GM18498 (cell line): ENCODE measurements around the gene RTN4R.
A peak's percentile ranks its signal among the peaks of the same experiment; 100 is the strongest.
"Not testable (repeated sequence)": the region's sequence is repeated elsewhere in the genome, so short reads cannot be mapped to it uniquely, and the experiment has no call there.

Experiments
- ATAC-seq: cut with Tn5 transposase; IDR thresholded peaks from one replicate; pipeline ENCODE4 v1.9.1; 2021; ENCODE audit warnings: mild to moderate bottlenecking, moderate library complexity; ENCODE audit not compliant: unreplicated experiment

The RTN4R gene

DNA sequence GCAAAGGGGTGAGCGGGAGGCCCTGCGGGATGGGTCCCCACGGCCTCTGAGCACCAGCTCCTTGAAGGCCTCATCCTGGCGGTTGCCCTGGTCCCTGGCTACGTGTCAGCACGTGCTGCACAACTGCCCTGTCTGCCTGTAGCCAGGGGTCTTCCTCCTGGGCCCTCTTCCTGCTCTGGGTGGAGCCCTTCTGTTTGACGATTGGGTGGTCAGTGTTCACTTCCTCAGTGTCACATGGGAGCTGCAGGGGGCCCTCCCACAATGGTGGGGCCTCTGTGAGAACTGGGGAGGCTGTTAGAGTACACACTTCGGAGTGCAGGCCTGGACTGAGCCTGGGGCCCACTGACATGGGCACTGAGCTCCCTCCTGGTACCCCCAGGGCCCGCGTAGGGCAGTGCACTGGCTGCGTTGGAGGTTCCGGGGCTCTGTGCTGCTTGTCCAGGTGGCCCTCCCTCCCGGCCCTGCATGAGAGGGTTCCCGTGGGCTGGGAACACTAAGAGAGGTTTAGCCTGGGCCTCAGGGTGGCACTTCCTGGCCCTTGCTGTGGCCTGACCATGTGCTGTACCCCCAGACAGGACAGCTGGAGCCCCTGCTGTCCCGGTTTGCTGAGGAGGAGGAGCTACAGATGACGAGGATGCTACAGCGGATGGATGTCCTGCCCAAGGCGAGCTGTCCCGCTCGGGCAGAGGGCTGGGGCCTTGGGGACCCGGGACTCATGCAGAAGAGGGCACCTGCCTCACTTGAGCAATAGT, 38.0 kb upstream of the RTN4R start:
- no peak for ATAC-seq

DNA sequence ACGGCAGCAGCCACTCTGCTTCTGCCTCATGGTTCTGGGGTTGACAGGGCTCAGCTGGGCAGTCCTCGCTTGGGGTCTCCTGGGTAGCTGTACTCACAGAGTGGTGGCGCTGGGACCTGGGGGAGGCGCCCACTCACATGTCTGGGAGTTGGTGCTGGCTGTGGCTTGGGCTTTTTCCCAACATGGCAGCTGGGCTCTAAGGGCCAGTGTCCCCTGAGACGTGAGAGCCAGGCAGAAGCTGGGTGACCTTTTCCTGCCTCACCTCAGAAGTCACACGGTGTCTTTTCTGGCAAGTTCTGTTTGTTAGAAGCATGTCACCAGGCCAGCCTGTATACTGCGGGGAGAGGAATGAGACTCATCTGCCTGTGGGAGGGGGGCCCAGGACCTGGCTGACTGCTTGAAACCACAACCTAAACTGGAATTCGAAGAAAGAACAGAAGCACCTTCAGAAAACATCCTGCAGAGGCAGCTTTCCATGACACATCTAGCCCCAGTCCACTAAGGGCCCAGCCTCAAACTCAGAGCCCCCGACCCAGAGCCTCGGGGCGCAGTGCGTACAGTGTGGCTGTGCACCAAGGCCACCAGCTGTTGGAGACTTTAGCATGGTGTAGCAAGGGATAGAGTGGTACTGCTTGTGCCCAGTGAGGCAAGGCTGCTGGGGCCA, 37.2 kb upstream of the RTN4R start:
- ATAC-seq, result not testable (repeated sequence)

DNA sequence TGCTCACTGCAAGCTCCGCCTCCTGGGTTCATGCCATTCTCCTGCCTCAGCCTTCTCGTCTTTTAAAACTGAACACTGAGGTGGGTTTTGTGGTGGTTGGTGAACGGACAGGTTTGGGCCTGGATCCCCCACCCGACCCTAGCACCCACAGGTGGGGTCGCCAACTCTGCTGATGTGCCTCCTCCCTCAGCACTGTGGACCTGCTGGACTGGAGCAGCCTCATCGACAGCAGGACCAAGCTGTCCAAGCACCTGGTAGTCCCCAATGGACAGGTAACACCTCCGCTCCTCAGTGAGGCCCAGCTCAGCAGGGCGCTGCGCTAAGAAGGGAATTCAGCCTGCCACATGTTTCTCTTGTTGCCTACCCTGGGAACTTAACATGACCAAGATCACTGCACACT, 36.5 kb upstream of the RTN4R start:
- no peak for ATAC-seq

DNA sequence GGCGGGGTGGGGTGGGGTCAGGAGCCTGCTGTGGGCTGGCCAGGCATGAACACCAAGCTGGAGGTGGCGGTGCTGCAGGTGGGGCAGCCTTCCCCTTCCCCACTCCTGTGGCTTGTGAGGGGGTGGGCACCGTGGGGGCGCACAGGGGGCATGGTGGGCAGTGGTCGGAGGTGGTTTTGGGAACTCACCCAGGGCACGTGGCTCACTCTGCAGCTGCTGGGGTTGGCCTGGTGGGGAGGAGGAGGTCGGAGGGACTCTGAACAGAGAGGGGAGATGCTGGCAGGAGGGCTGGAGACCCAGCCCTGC, 35.1 kb upstream of the RTN4R start:
- not testable (repeated sequence) for ATAC-seq

DNA sequence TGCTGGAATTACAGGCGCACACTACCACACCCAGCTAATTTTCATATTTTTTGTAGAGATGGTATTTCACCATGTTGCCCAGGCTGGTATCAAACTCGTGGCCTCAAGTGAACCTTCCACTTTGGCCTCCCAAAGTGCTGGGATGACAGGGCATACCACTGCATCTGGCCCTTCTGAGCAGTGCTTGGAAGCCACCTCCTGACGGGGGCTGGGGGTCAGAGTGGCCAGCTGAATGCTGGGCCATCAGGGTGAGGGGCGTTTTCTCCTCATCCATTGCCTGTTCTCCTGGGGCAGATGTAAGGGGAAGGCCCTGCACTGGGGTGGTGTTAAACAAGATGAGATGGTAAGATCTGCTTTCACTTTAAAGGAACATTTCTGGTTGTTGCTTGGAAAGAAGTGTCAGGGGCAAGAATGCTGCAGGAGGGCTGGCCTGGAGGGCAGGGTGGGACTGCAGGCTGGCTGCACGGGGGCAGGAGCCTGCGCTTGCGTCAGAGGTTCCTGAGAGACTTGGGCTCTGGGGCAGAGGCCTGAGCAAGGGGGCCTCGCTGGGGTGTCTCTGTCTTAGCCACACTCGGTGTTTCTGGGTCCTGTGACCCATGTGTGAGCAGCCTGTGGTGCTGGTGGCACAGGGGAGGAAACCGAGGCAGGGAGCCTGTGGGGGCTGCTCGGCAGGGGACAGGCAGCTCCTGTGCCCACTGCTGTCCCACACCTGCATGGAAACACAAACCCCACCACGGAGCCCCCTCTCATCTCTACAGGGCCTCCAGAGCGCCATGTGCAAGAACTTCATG, 34.5 kb upstream of the RTN4R start:
- ATAC-seq, result no peak

DNA sequence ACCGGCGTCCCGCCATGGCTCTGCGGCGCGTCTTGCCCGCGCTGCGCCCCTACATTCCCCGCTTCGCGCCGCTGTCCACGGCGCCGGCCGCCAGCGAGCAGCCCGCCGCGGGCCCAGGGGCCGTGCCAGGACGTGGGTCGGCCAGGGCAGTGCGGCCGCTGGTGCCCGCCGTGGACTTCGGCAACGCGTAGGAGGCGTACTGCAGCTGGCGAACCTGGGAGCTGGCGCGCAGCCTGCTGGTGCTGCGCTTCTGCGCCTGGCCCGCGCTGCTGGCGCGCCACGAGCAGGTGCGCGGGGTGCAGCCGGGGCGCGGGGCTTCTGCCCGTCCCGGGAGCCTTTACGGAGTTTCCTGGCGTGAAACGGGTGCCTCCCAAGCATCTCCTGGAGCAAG, 31.6 kb upstream of the RTN4R start:
- no peak for ATAC-seq

DNA sequence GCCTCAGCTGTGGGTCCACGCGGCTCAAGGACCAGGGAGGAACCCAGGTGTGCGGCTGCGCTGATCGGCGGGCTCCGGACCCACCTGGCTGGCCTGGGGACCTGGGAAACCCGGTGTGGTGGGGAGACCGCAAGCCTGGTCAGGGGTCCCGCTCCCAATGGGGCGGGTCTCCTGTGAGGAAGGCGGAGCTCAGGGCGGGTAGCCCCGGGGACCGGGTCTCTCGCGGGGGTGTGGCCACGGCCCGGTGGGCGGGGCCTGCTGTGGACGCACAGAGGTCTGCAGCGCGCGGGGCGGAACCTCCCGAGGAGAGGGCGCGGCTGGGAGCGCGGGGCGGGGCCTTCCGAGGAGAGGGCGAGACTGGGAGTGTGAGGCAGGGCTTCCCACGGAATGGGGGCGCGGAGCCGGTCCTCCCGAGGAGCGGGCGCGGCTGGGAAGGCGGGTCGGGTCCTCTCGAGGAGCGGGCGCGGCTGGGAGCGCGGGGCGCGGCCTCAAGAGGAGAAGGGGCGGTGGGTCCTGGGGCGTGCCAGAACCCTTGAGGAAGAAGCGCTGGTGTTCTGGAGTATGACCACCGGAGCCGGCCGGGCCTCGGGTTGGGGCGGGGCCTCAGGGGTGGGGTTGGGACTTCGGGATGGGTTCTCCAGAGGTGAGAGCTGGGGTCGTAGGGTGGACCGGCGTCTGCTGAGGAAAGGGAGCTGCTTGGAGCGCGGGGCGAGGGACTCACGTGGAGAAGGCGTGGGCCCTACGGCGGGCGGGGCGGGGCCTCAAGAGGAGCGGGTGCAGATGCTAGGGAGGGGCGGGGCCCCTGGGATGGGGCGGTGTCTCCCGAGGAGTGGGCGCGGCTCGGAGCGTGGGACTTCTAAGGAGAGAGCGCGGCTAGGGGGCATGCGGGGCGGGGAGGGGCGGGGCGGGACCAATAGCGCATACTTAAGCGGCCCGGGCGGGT, 31.0 kb upstream of the RTN4R start:
- peak; percentile 66 for ATAC-seq

DNA sequence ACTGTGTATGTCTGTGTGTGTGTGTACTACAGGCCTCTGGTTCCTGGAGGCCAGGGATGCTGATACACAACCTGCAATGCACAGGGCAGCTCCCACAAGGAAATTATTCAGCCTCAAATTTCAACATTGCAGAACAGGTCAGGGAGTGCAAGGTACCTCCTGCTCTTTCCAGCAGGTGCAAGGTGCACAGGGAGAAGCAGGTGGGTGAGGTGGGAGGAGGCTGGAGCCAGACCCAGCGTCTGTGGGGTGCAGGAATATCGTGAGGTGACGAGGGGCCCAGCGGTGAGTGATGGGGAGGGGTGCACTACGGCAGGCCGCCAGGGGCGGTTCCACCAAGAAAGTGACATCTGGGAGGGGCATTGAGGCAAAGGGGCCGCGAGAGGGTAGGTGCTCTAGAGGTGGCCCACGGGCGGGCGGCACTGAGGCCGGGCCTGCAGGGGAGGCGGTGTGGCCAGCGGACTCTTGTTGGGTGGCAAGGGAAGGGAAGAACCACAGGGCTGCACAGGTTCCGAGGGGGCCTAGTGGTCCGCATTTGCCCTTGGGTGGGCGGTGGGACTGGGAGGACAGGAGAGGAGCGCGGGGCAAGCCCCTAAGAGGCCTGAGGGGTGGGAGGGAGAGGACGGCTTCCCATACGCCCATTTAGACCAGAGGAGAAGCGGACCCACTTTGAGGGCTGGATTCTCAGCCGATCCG, 30.1 kb upstream of the RTN4R start:
- no peak for ATAC-seq

DNA sequence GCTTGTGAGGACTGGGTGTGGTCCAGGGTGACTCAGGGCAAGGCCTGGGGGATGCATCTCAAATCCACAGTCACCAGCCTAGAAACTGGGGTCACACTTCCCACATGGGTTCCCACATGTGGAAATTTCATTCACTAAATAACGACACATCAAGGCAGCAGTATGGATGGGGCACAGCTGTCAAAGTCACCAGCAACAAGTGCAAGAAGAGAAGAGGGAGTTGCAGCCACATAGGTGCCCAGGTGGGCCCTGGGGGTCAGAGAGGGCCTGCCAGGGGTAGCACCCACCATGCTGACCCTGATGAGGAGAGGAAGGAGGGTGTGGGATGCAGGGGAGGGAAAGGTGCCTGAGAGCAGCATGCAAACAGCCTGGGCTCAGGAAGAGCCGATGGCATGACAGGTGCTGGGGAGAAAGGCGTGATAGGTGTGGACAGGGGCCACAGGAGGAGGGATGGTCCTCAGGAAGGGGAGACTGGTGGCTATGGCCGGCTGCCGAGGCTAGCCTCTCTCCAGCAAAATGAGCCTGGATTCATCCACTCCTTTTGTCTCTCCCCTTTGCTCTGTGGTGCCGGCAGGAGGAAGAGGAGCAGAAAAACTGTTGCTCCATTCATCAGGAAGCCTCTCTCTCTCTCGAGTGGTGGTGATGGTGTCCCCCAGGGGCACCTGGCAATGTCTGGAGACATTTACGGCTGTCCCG, 29.4 kb upstream of the RTN4R start:
- ATAC-seq, result no peak

DNA sequence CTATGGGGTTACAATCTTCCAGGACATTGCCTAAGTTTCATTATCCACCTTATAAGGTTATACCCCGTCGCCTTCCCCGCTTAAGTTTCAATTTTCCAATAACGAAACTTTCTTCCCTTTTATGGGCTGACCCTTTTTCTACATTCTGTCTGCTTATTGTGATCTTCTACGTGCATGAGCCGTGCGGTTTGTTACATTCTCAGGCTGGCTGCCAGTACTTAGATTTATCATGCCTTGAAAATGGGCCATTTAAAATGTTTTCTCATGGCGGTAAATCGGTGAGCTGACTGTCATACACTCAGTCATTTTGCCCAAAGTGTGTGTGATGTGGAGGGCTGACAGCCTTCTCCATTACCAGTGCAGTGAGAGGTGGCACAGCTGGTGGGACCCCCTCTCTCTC, 28.5 kb upstream of the RTN4R start:
- no peak for ATAC-seq

DNA sequence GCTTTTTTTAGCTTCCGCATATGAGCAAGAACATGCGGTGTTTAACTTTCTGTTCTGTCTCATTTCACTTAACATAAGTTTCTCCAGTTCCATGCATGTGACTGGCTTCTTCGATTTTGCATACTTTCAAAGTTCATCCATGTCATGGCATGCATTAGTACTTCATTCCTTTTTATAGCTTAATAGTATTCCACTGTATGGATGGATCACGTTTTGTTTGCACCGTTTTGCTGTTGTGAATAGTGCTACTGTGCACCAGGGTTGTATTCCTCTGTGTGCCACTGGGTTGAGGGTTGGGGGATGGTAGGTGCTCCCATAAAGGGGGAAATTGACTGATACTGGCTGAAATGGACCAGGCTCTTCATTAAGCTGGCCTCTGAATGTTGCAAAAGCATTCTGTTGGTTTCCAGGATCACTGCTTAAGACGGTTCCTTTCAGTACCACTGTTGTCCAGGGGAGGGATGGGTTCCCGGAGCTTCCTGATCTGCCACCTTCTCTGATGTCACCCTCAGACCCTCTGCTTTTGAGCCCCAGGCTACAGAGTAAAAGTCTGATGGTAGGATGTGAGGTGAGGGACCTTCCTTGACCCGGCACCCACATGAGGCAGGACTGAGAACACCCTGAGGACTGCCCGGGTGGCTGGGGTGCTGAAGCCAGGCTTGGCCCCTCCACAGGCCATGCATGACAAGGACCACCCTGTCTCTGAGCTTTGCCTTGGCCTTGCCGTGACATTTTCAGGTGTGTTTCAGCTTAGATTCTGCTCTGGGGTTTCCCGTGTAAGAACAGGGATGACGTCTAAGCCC, 27.3 kb upstream of the RTN4R start:
- ATAC-seq, result no peak

DNA sequence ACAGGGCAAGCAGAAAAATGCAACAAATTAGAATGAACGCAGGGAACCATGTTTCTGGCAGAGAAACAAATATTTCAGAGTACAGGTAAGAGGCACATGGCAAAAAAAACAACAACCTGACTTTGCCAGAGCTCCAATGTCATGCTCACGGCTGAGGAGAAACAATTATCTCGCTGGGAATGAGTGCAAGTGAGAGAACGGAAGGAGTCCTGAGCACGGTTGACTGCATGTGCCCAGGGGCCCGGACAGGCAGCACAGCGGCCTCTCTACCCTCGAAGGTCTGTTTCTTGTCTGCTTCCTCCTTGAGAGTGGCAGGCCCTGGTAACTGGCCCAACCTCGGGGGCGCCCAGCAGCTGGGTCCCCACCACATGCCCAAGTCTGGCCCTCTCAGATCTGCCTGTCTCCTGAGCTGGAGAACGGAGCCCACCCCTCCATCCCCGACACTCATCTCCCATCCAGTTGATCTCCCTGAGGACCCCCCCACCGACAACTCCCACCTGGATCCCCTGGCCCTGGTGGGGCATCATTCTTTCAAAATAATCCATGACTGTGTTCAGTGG, 24.6 kb upstream of the RTN4R start:
- no peak for ATAC-seq

DNA sequence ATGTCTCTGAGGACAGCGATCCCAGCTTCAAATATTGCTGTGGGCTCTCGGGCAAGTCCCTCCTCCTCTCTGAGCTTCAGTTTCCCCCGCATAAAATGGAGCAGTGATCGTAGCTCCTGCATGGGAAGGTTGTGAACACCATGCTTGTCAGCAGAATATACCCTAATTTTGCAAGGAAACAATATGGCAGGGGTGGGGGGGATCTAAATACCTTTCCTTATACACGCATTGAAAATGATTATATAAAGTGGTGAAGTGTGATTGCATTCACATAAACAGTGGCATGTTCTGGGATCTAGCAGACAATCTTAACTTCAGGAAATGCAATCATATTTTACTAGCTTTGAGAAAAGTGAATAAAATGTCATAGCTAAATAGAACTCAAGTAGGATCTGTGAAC, 24.0 kb upstream of the RTN4R start:
- ATAC-seq, result no peak

DNA sequence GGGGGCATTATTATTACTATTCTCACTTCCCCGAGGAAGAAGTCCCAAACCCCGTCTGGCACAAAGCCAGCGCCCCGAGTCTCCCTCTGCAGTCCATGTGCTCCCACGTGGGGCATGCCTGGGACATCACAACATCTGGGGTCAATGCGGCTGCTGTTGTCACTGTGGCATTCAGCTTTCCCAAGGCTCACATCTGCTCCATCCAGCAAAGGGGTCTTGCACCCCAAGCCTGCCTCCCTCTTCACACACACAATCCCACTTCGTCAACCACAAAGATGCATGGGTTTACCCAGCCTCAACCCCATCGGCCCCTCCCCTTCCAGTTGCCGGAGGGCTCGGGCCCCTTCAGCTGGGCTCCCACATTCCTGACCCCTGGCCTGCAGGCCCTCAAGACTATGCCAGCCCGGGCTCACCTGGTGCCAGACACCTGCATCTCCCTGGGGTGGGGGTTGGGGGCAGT, 23.5 kb upstream of the RTN4R start:
- ATAC-seq, result no peak

DNA sequence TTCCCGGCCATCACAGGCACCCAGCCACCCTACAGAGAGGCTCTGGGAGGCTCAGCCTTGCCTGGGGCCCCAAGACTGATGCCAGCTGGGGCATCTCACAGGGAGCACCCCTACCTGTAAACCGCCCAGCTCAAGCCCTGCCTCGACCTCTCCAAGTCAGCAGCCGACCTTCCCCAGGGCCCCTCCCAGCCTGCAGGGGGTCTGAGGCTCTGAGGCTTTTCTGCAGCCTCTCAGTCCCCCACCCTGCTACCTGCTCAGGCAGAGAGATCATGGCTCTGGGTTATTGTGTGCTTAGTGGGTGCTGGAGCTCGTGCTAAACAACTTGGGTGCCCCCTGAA, 23.1 kb upstream of the RTN4R start:
- no peak for ATAC-seq

DNA sequence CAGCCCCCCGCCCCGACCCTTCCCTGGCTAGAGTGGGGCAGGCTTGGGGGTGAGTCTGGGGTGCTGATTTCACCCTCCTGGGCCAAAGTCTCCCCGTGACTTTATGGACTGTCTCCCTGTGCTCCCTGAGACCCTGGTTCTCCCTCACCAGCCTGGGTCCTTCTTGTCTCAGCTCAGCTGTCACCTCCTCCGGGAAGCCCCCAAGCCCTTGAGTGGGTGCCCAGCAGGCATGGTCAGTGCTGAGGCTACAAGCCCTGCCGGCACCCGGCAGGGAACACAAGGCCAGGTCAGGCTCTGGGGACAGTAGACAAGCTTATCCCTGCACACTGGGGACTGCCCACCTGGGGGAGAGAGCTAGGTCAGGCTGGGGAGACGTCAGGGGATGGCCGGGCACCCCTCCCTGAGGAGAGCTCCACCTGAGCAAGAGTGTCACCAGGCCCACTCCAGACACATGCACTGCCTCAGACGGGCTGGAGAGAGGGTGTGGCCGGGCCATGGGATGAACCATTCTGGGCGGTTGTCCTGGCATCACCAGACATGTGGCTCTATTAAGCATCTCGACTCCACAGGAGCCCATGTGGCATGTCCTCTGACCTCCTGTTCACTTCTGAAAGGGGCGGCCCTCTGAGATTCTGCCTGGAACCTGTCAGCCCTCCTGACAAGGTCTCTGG, 22.6 kb upstream of the RTN4R start:
- no peak for ATAC-seq

DNA sequence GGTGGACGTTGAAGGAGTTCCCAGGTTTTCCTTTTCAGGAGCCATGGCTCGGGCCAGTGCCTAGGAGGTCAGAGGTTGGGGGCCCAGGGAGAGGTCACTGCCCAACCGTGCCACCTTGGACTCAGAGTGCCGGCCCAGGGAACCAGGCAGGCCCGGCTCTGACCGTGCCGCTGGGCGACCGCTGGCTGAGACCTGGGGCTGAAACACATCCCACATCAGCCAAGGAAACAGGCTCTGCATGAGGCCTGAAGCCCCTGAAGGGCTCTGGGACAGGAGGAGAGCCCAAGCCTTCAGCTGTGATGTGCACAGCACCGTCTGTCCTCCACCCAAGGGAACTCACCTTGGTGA, 21.9 kb upstream of the RTN4R start:
- ATAC-seq, result no peak
